H9 (cell line): ENCODE measurements around the gene SYCE3. TPM values are rescaled to one million over a fixed set of nuclear protein-coding genes. Genes with fewer than 3 reads are reported as not detected.

Experiments
- DNase-seq: peaks from one replicate; pipeline ENCODE4 v3.0.0-alpha.2; 2017
- H2AFZ ChIP-seq: one replicate; pipeline ENCODE4 v1.6.1; 2013; ENCODE audit warnings: mild to moderate bottlenecking, low read length, control low read depth, moderate library complexity
- H2AK5ac ChIP-seq: 2 replicates; pipeline ENCODE4 v1.6.1; 2013; ENCODE audit warnings: low read length, control low read depth, mixed read lengths; ENCODE audit not compliant: insufficient read length
- H2BK120ac ChIP-seq: one replicate; pipeline ENCODE4 v1.6.1; 2013; ENCODE audit warnings: low read depth, mild to moderate bottlenecking, low read length, control low read depth, inconsistent platforms; ENCODE audit not compliant: poor library complexity, severe bottlenecking
- H2BK12ac ChIP-seq: 2 replicates; pipeline ENCODE4 v1.6.1; 2013; ENCODE audit warnings: low read length, control low read depth, mixed read lengths, low read depth; ENCODE audit not compliant: insufficient read length
- H2BK15ac ChIP-seq: 2 replicates; pipeline ENCODE4 v1.6.1; 2013; ENCODE audit warnings: low read depth, low read length, control low read depth
- H2BK20ac ChIP-seq: one replicate; pipeline ENCODE4 v1.6.1; 2013; ENCODE audit warnings: low read depth, mild to moderate bottlenecking, low read length, control low read depth, inconsistent platforms; ENCODE audit not compliant: poor library complexity, severe bottlenecking
- H2BK5ac ChIP-seq: 2 replicates; pipeline ENCODE4 v1.6.1; 2013; ENCODE audit warnings: low read length, control low read depth, mixed read lengths; ENCODE audit not compliant: insufficient read length
- H3K14ac ChIP-seq: 2 replicates; pipeline ENCODE4 v1.6.1; 2013; ENCODE audit warnings: low read length, control low read depth; ENCODE audit not compliant: insufficient read depth
- H3K18ac ChIP-seq: 2 replicates; pipeline ENCODE4 v1.6.1; 2013; ENCODE audit warnings: low read depth, mild to moderate bottlenecking, mixed read lengths, low read length, control low read depth; ENCODE audit not compliant: insufficient read length
- H3K23ac ChIP-seq: 2 replicates; pipeline ENCODE4 v1.6.1; 2013; ENCODE audit warnings: low read length, control low read depth, mixed read lengths, low read depth; ENCODE audit not compliant: insufficient read length
- H3K23me2 ChIP-seq: 2 replicates; pipeline ENCODE4 v1.6.1; 2013; ENCODE audit warnings: low read depth, mild to moderate bottlenecking, mixed read lengths, low read length, control low read depth; ENCODE audit not compliant: insufficient read length, poor library complexity, severe bottlenecking
- H3K27ac ChIP-seq: 2 replicates; pipeline ENCODE4 v1.5.1; 2013; ENCODE audit warnings: low read length, control low read depth, mixed read lengths, low read depth; ENCODE audit not compliant: insufficient read length
- H3K27me3 ChIP-seq: 2 replicates; pipeline ENCODE4 v1.6.1; 2013; ENCODE audit warnings: low read length, control low read depth, inconsistent platforms; ENCODE audit not compliant: insufficient read depth
- H3K4ac ChIP-seq: 2 replicates; pipeline ENCODE4 v1.6.1; 2013; ENCODE audit warnings: low read depth, mild to moderate bottlenecking, control low read depth, inconsistent platforms, low read length, moderate library complexity
- H3K4me1 ChIP-seq: 2 replicates; pipeline ENCODE4 v1.6.1; 2013; ENCODE audit warnings: low read length, control low read depth, inconsistent platforms; ENCODE audit not compliant: insufficient read depth
- H3K4me2 ChIP-seq: 2 replicates; pipeline ENCODE4 v1.6.1; 2013; ENCODE audit warnings: low read length, control low read depth, mixed read lengths; ENCODE audit not compliant: insufficient read length, insufficient read depth
- H3K56ac ChIP-seq: 2 replicates; pipeline ENCODE4 v1.6.1; 2013; ENCODE audit warnings: low read depth, mild to moderate bottlenecking, mixed read lengths, low read length, control low read depth; ENCODE audit not compliant: insufficient read length
- H3K79me1 ChIP-seq: 2 replicates; pipeline ENCODE4 v1.6.1; 2013; ENCODE audit warnings: low read depth, mild to moderate bottlenecking, moderate library complexity, low read length, control low read depth, inconsistent platforms; ENCODE audit not compliant: insufficient read depth, poor library complexity, severe bottlenecking
- H3K79me2 ChIP-seq: 2 replicates; pipeline ENCODE4 v1.6.1; 2013; ENCODE audit warnings: low read length, control low read depth, inconsistent platforms; ENCODE audit not compliant: insufficient read depth
- H3K9ac ChIP-seq: 2 replicates; pipeline ENCODE4 v1.6.1; 2013; ENCODE audit warnings: low read length, control low read depth, mixed read lengths; ENCODE audit not compliant: insufficient read length; ENCODE audit errors: extremely low read depth
- H3K9me3 ChIP-seq: one replicate; pipeline ENCODE4 v1.6.1; 2013; ENCODE audit warnings: low read depth, low read length, inconsistent platforms; ENCODE audit not compliant: control insufficient read depth
- H3T11ph ChIP-seq: one replicate; pipeline ENCODE4 v1.6.1; 2013; ENCODE audit warnings: mild to moderate bottlenecking, low read length, control low read depth, inconsistent platforms
- H4K20me1 ChIP-seq: one replicate; pipeline ENCODE4 v1.6.1; 2013; ENCODE audit not compliant: control insufficient read depth, insufficient read length, insufficient read depth
- H4K5ac ChIP-seq: 2 replicates; pipeline ENCODE4 v1.6.1; 2013; ENCODE audit warnings: low read depth, mild to moderate bottlenecking, mixed read lengths, low read length, control low read depth; ENCODE audit not compliant: insufficient read length
- H4K8ac ChIP-seq: replicated peaks from 2 replicates; pipeline ENCODE4 v1.6.1; 2013; ENCODE audit warnings: low read length, control low read depth, mixed read lengths, low read depth; ENCODE audit not compliant: insufficient read length
- H4K91ac ChIP-seq: 2 replicates; pipeline ENCODE4 v1.6.1; 2013; ENCODE audit warnings: low read depth, mild to moderate bottlenecking, moderate library complexity, mixed read lengths, low read length, control low read depth; ENCODE audit not compliant: insufficient read length
- H3K27ac Mint-ChIP-seq, 3 experiments: 2 replicates in 2 of 3; 3 replicates in 1 of 3; pipeline ENCODE4 v1.8.0; 2020 to 2021; ENCODE audit warnings: mixed read lengths in 3 of 3, mild to moderate bottlenecking in 1 of 3, moderate library complexity in 1 of 3
- H3K27me3 Mint-ChIP-seq: 2 replicates; pipeline ENCODE4 v1.8.0; 2021; ENCODE audit warnings: low read depth, mild to moderate bottlenecking, moderate library complexity, mixed read lengths
- H3K36me3 Mint-ChIP-seq, 3 experiments: 2 replicates in 2 of 3; 3 replicates in 1 of 3; pipeline ENCODE4 v1.8.0; 2020 to 2021; ENCODE audit warnings: low read depth in 3 of 3, mixed read lengths in 3 of 3; ENCODE audit not compliant: insufficient read depth in 1 of 3
- H3K4me1 Mint-ChIP-seq, 2 experiments: 2 replicates each; pipeline ENCODE4 v1.8.0; 2020; ENCODE audit warnings: mixed read lengths in 2 of 2
- H3K4me3 Mint-ChIP-seq, 2 experiments: 2 replicates in 1 of 2; 3 replicates in 1 of 2; pipeline ENCODE4 v1.8.0; 2020 to 2021; ENCODE audit warnings: mild to moderate bottlenecking in 2 of 2, mixed read lengths in 2 of 2, moderate library complexity in 1 of 2
- H3K9me3 Mint-ChIP-seq, 2 experiments: 2 replicates in 1 of 2; 3 replicates in 1 of 2; pipeline ENCODE4 v1.8.0; 2020; ENCODE audit warnings: mild to moderate bottlenecking in 2 of 2, mixed read lengths in 2 of 2, moderate library complexity in 1 of 2
- CTCF ChIP-seq: fragments of 200-600 bp; sonication (generic); conservative IDR thresholded peaks from 3 replicates; pipeline ENCODE4 v1.8.0; 2021; ENCODE audit warnings: antibody characterized with exemption, mild to moderate bottlenecking
- WGBS: extraction: QIAGEN DNeasy Blood & Tissue Kit; methylation state at CpG from one replicate; pipeline ENCODE4 v1.1.7; 2013; ENCODE audit warnings: missing lambda C conversion rate, low lambda C conversion rate, mixed read lengths; ENCODE audit not compliant: insufficient read length; ENCODE audit errors: extremely low coverage; 5-methylcytosine and 5-hydroxymethylcytosine counted together
- total RNA-seq: library from RNA; stranded (reverse); gene quantifications from 2 replicates; pipeline ENCODE4 v1.2.1, GENCODE V29; 2021

The SYCE3 gene
- total RNA-seq, 1 experiment from 2014 or later = 0.85 TPM

DNA sequence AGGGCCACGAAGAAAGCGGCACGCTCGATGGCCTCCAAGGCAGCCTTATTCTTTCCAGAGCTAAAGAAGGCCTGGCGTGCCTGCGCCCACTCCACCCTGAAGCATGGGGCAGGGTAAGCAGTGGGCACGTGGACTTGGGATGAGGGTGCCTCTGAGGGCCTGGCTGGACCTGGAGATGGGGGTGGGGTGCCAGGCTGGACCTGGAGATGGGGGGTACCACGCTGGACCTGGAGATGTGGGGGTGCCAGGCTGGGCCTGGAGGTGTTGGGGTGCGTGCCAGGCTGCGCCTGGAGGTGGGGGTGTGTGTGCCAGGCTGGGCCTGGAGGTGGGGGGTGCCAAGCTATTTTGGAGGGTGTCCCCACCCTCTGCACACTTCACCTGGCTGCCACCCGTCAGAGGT lies 10.2 kb upstream of the SYCE3 start:
- no peaks in the 10 kb centered on the region for H3K23me2 ChIP-seq
- H2BK20ac ChIP-seq = no peak overlapping the region
- Mint-ChIP-seq H3K27me3 (no peaks in the 10 kb centered on the region; the same call in 1 of the 2 replicates), H3K4me1 (no peaks in the 10 kb centered on the region), H3K9me3 (no peaks in the 10 kb centered on the region), H3K27ac (no peak overlapping the region), H3K36me3 (peaks cover 13 to 82% (median 77%) of the 10 kb centered on the region in 3 experiments), H3K4me3 (no peak overlapping the region)
- H3T11ph ChIP-seq = no peak overlapping the region
- no peak overlapping the region for H3K18ac ChIP-seq
- H4K91ac ChIP-seq = no peak overlapping the region
- no peak for DNase-seq
- no peak overlapping the region for H3K27ac ChIP-seq
- H3K9ac ChIP-seq = no peak overlapping the region
- no peaks in the 10 kb centered on the region for H3K9me3 ChIP-seq
- TF ChIP-seq CTCF = no peak
- no peak overlapping the region for H2AFZ ChIP-seq
- H3K23ac ChIP-seq = no peak overlapping the region
- no peaks in the 10 kb centered on the region for H3K79me1 ChIP-seq
- H3K4me2 ChIP-seq = no peak overlapping the region
- H2BK120ac ChIP-seq = no peak overlapping the region
- H2BK12ac ChIP-seq = no peak overlapping the region
- H2BK15ac ChIP-seq = no peak overlapping the region
- H3K4ac ChIP-seq = no peak overlapping the region
- no peak overlapping the region for H2BK5ac ChIP-seq
- no peaks in the 10 kb centered on the region for H3K79me2 ChIP-seq
- no peaks in the 10 kb centered on the region for H3K4me1 ChIP-seq
- no peak overlapping the region for H2AK5ac ChIP-seq
- no peaks in the 10 kb centered on the region for H3K27me3 ChIP-seq
- H3K56ac ChIP-seq = no peak overlapping the region
- H4K8ac ChIP-seq = no peak overlapping the region
- H3K14ac ChIP-seq = no peak overlapping the region
- H4K20me1 ChIP-seq = no peaks in the 10 kb centered on the region
- no CpG with 5 or more reads among the region's 11 CpGs for WGBS
- no peak overlapping the region for H4K5ac ChIP-seq
